ENCODE results near the gene RAC3. TPM values are rescaled to one million over a fixed set of nuclear protein-coding genes. Genes with fewer than 3 reads are reported as not detected.
A peak's percentile ranks its signal among the peaks of the same experiment; 100 is the strongest.

Gene RAC3
- total RNA-seq, 1 donor = 1.8 TPM

- peaks cover 32% of the 10 kb centered on the region for H3K79me2 ChIP-seq (ENCODE audit: insufficient read depth, low read length)
- no peaks in the 10 kb centered on the region for H3K27me3 ChIP-seq (ENCODE audit: insufficient read depth, low read length)
- H3K4me3 ChIP-seq (ENCODE audit: insufficient read depth, low read length) = peak within 1 kb of the TSS; percentile 88
- TF ChIP-seq CTCF (IDR thresholded peaks at IDR 0.05; ENCODE audit: extremely low read depth, low read depth, low read length) = no peak
- peak within 1 kb of the TSS; percentile 95 for H3K4me2 ChIP-seq (ENCODE audit: insufficient read depth, low read length)
- H3K9me3 ChIP-seq (ENCODE audit: low read depth, low read length) = no peaks in the 10 kb centered on the region
- H3K27ac ChIP-seq (ENCODE audit: low read depth, low read length) = peak within 1 kb of the TSS; percentile 71
- H2AFZ ChIP-seq (ENCODE audit: low read length) = peak within 1 kb of the TSS; percentile 98
- H3K36me3 ChIP-seq (ENCODE audit: insufficient read depth, low read length) = peaks cover 28% of the 10 kb centered on the region
- peaks cover 17% of the 10 kb centered on the region for H3K4me1 ChIP-seq (ENCODE audit: insufficient read depth, low read length)
- peaks cover 7% of the 10 kb centered on the region for H4K20me1 ChIP-seq (ENCODE audit: insufficient read depth, low read length)
- DNase-seq (ENCODE audit: insufficient read length, low spot score, missing footprints) = peak; percentile 99
Observed at GRCh38 chr17:82065638-82066303, 34.3 kb downstream of the RAC3 start, which contains the start of gene DUS1L. TSS of gene DUS1L (minus strand) at chr17:82065804. CDS start at chr17:82065059, 745 bp downstream.

GRCh38 chr17:82070611-82071010 lies 39.1 kb downstream of the RAC3 start:
- Histone ChIP-seq H3K27me3 (ENCODE audit: insufficient read depth, low read length) (no peaks in the 10 kb centered on the region), H2AFZ (ENCODE audit: low read length) (no peak overlapping the region), H3K79me2 (ENCODE audit: insufficient read depth, low read length) (peaks cover 8% of the 10 kb centered on the region), H3K4me2 (ENCODE audit: insufficient read depth, low read length) (no peak overlapping the region), H3K9me3 (ENCODE audit: low read depth, low read length) (no peaks in the 10 kb centered on the region), H4K20me1 (ENCODE audit: insufficient read depth, low read length) (no peaks in the 10 kb centered on the region), H3K27ac (ENCODE audit: low read depth, low read length) (no peak overlapping the region), H3K4me1 (ENCODE audit: insufficient read depth, low read length) (peaks cover 7% of the 10 kb centered on the region), H3K36me3 (ENCODE audit: insufficient read depth, low read length) (no peaks in the 10 kb centered on the region), H3K4me3 (ENCODE audit: insufficient read depth, low read length) (no peak overlapping the region)
- DNase-seq (ENCODE audit: insufficient read length, low spot score, missing footprints) = no peak
- TF ChIP-seq CTCF (IDR thresholded peaks at IDR 0.05; ENCODE audit: extremely low read depth, low read depth, low read length) = no peak

DNA sequence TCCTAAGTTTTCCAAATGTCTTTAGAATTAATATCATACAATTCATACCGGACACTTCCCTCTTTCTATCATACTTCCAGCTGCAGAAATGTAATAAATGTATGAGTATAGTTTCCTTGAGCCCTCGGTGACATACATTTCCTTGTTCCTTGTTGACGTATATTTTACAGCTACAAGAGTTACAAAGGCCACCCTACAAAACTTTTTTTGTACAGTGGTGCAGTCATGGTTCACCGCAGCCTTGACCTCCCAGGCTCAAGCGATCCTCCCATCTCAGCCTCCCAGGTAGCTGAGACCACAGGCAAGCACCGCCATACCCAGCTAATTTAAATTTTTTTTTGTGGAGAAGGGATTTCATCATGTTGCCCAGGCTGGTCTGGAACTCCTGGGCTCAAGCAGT lies 41.3 kb downstream of the RAC3 start:
- Histone ChIP-seq H4K20me1 (ENCODE audit: insufficient read depth, low read length) (no peaks in the 10 kb centered on the region), H3K36me3 (ENCODE audit: insufficient read depth, low read length) (no peaks in the 10 kb centered on the region), H2AFZ (ENCODE audit: low read length) (no peak overlapping the region), H3K27me3 (ENCODE audit: insufficient read depth, low read length) (no peaks in the 10 kb centered on the region), H3K27ac (ENCODE audit: low read depth, low read length) (no peak overlapping the region), H3K79me2 (ENCODE audit: insufficient read depth, low read length) (no peaks in the 10 kb centered on the region), H3K4me2 (ENCODE audit: insufficient read depth, low read length) (no peak overlapping the region), H3K4me1 (ENCODE audit: insufficient read depth, low read length) (no peaks in the 10 kb centered on the region), H3K9me3 (ENCODE audit: low read depth, low read length) (no peaks in the 10 kb centered on the region), H3K4me3 (ENCODE audit: insufficient read depth, low read length) (no peak overlapping the region)
- DNase-seq (ENCODE audit: insufficient read length, low spot score, missing footprints) = no peak
- TF ChIP-seq CTCF (IDR thresholded peaks at IDR 0.05; ENCODE audit: extremely low read depth, low read depth, low read length) = no peak

DNA sequence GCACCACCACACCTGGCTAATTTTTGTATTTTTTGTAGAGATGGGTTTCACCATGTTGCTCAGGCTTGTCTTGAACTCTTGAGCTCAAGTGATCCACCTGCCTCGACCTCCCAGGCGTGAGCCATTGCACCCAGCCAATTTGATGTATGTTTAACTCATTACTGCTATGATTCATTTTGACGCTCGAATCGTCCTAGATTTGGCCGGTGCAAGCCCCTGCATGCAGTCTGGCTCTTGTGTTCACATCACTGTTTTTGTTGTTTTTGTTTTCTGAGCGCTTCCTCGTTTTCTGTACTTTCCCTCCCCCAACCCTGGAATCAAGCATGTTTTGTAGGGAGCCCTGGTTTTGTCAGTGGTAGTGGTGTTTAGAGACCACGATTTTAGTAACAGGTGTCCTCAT lies 42.0 kb downstream of the RAC3 start:
- H3K4me3 ChIP-seq (ENCODE audit: insufficient read depth, low read length) = no peak overlapping the region
- no peak for DNase-seq (ENCODE audit: insufficient read length, low spot score, missing footprints)
- no peak overlapping the region for H3K27ac ChIP-seq (ENCODE audit: low read depth, low read length)
- H3K4me1 ChIP-seq (ENCODE audit: insufficient read depth, low read length) = no peaks in the 10 kb centered on the region
- no peak overlapping the region for H2AFZ ChIP-seq (ENCODE audit: low read length)
- H3K9me3 ChIP-seq (ENCODE audit: low read depth, low read length) = no peaks in the 10 kb centered on the region
- TF ChIP-seq CTCF (IDR thresholded peaks at IDR 0.05; ENCODE audit: extremely low read depth, low read depth, low read length) = no peak
- H3K36me3 ChIP-seq (ENCODE audit: insufficient read depth, low read length) = peaks cover 2% of the 10 kb centered on the region
- H3K79me2 ChIP-seq (ENCODE audit: insufficient read depth, low read length) = no peaks in the 10 kb centered on the region
- H3K4me2 ChIP-seq (ENCODE audit: insufficient read depth, low read length) = no peak overlapping the region
- H4K20me1 ChIP-seq (ENCODE audit: insufficient read depth, low read length) = no peaks in the 10 kb centered on the region
- H3K27me3 ChIP-seq (ENCODE audit: insufficient read depth, low read length) = no peaks in the 10 kb centered on the region

Data from osteoblast (primary cell).